CD4-positive, alpha-beta T cell (primary cell): ENCODE results near the gene KIAA0232. TPM values are rescaled to one million over a fixed set of nuclear protein-coding genes. Genes with fewer than 3 reads are reported as not detected.

Experiments used
- ATAC-seq: fragments of 200-7000 bp; cut with Tn5 transposase; one replicate; pipeline ENCODE4 v1.10.0; 2022; ENCODE audit warnings: mild to moderate bottlenecking; ENCODE audit not compliant: poor library complexity
- CTCF ChIA-PET: fragments of 350-600 bp; sonication (Branson Sonifier 250); formaldehyde crosslinking; loops from one replicate; lab custom pipeline; 2021; ENCODE audit warnings: antibody characterized with exemption, inconsistent platforms; lab: Charles Lee
- POLR2A ChIA-PET: fragments of 350-600 bp; sonication (Branson Sonifier 250); formaldehyde crosslinking; loops from one replicate; lab custom pipeline; 2021; ENCODE audit warnings: antibody characterized with exemption, inconsistent platforms; lab: Charles Lee
- DNase-seq, 14 experiments: peaks; one replicate each; pipeline ENCODE4 v3.0.0-alpha.2; 2013 to 2020; ENCODE audit warnings: mixed read lengths in 2 of 14
- H3K27ac ChIP-seq, 2 donors: one replicate each; pipeline versions ENCODE4 v1.5.1 to v1.7.0; 2013; ENCODE audit warnings: low read length in 2 of 2, low read depth in 1 of 2, mild to moderate bottlenecking in 1 of 2
- H3K27me3 ChIP-seq, 2 experiments: 1 replicate in 1 of 2; 2 replicates in 1 of 2; pipeline versions ENCODE4 v1.6.1 to v1.7.0; 2013; ENCODE audit warnings: low read length in 2 of 2, control low read depth in 1 of 2, mild to moderate bottlenecking in 1 of 2, moderate library complexity in 1 of 2; ENCODE audit not compliant: insufficient read depth in 2 of 2, control insufficient read depth in 1 of 2
- H3K36me3 ChIP-seq: one replicate; pipeline ENCODE4 v1.6.1; 2013; ENCODE audit warnings: low read length, control low read depth; ENCODE audit not compliant: insufficient read depth
- H3K4me1 ChIP-seq: one replicate; pipeline ENCODE4 v1.6.1; 2013; ENCODE audit warnings: low read length, control low read depth; ENCODE audit not compliant: insufficient read depth
- H3K4me3 ChIP-seq: one replicate; pipeline ENCODE4 v1.5.1; 2013; ENCODE audit warnings: mild to moderate bottlenecking, low read length, moderate library complexity
- H3K9me3 ChIP-seq, 2 experiments: 1 replicate in 1 of 2; 2 replicates in 1 of 2; pipeline versions ENCODE4 v1.6.1 to v1.7.0; 2013; ENCODE audit warnings: low read length in 2 of 2, mild to moderate bottlenecking in 2 of 2, control low read depth in 1 of 2, moderate library complexity in 1 of 2; ENCODE audit not compliant: control insufficient read depth in 1 of 2, insufficient read depth in 1 of 2
- H3K27ac Mint-ChIP-seq: one replicate; pipeline ENCODE4 v1.8.0; 2020; ENCODE audit warnings: mixed read lengths
- H3K27me3 Mint-ChIP-seq: one replicate; pipeline ENCODE4 v1.8.0; 2021; ENCODE audit warnings: mixed read lengths
- H3K36me3 Mint-ChIP-seq: one replicate; pipeline ENCODE4 v1.8.0; 2021; ENCODE audit warnings: low read depth, mixed read lengths
- H3K4me1 Mint-ChIP-seq: one replicate; pipeline ENCODE4 v1.8.0; 2021; ENCODE audit warnings: low read depth, mixed read lengths
- H3K4me3 Mint-ChIP-seq: one replicate; pipeline ENCODE4 v1.8.0; 2020; ENCODE audit warnings: mild to moderate bottlenecking, mixed read lengths
- H3K9me3 Mint-ChIP-seq: one replicate; pipeline ENCODE4 v1.8.0; 2020; ENCODE audit warnings: mixed read lengths
- CTCF ChIP-seq: fragments of 200-600 bp; IDR thresholded peaks from one replicate; pipeline ENCODE4 v1.8.0; 2022; ENCODE audit warnings: antibody characterized with exemption, mild to moderate bottlenecking
- intact Hi-C, 2 experiments: fragments of 100-400 bp; cut with DNase I in 1 of 2; cut with micrococcal nuclease in 1 of 2; formaldehyde crosslinking; loops; one replicate each; pipeline versions ENCODE4 v1.15.1 to v1.9.0; 2023 to 2025; cut with DNase I, micrococcal nuclease
- total RNA-seq, 174 experiments: library from RNA in 2 of 174; stranded (reverse) in 2 of 174; gene quantifications; one replicate each; pipeline ENCODE4 v1.2.3 and lab custom pipeline; 2021 to 2026

The KIAA0232 gene
- total RNA-seq, 2 experiments from 2014 or later: 15.3 to 17.8 TPM

- H3K27ac Mint-ChIP-seq: no peak overlapping the region
- ChIA-PET CTCF (no interaction called here), POLR2A (interaction anchor here (1.0 kb wide), 1 partner anchor 19 kb away, joined by 3 read pairs; no protein-coding TSS in a partner anchor)
- H3K27ac ChIP-seq: no peak overlapping the region
- intact Hi-C loops: no loop called here
- no peak overlapping the region for H3K4me3 Mint-ChIP-seq
- TF ChIP-seq CTCF: no peak
- H3K36me3 ChIP-seq: peaks cover 23% of the 10 kb centered on the region
- H3K27me3 ChIP-seq: no peaks in the 10 kb centered on the region
- ATAC-seq: no peak
- H3K36me3 Mint-ChIP-seq: peaks cover 72% of the 10 kb centered on the region
- no peaks in the 10 kb centered on the region for H3K9me3 Mint-ChIP-seq
- DNase-seq: no peak
- no peaks in the 10 kb centered on the region for H3K9me3 ChIP-seq
- no peaks in the 10 kb centered on the region for H3K4me1 ChIP-seq
- no peak overlapping the region for H3K4me3 ChIP-seq
- H3K4me1 Mint-ChIP-seq: no peaks in the 10 kb centered on the region
- no peaks in the 10 kb centered on the region for H3K27me3 Mint-ChIP-seq
Observed at GRCh38 chr4:6845574-6845973, 63.0 kb downstream of the KIAA0232 start.

- H3K36me3 ChIP-seq: peaks cover 25% of the 10 kb centered on the region
- H3K4me3 Mint-ChIP-seq: no peak overlapping the region
- no peaks in the 10 kb centered on the region for H3K4me1 ChIP-seq
- peaks cover 76% of the 10 kb centered on the region for H3K36me3 Mint-ChIP-seq
- no peaks in the 10 kb centered on the region for H3K27me3 Mint-ChIP-seq
- H3K27me3 ChIP-seq: no peaks in the 10 kb centered on the region
- intact Hi-C loops: no loop called here
- H3K9me3 ChIP-seq: no peaks in the 10 kb centered on the region
- DNase-seq: no peak
- H3K27ac ChIP-seq: no peak overlapping the region
- POLR2A ChIA-PET: no interaction called here
- no peak for ATAC-seq
- CTCF ChIA-PET: interaction anchor here (1.2 to 1.5 kb wide), 2 partner anchors 9 to 27 kb away, joined by 3 to 5 read pairs; no protein-coding TSS in a partner anchor
- H3K9me3 Mint-ChIP-seq: no peaks in the 10 kb centered on the region
- no peak for TF ChIP-seq CTCF
- no peak overlapping the region for H3K4me3 ChIP-seq
- H3K4me1 Mint-ChIP-seq: no peaks in the 10 kb centered on the region
- no peak overlapping the region for H3K27ac Mint-ChIP-seq
Observed at GRCh38 chr4:6847178-6847577, 64.7 kb downstream of the KIAA0232 start.

GRCh38 chr4:6848717-6849305, 66.3 kb downstream of the KIAA0232 start:
- ATAC-seq: no peak
- Mint-ChIP-seq H3K27me3 (no peaks in the 10 kb centered on the region), H3K4me1 (peaks cover 5% of the 10 kb centered on the region), H3K4me3 (no peak overlapping the region), H3K9me3 (no peaks in the 10 kb centered on the region), H3K36me3 (peaks cover 80% of the 10 kb centered on the region), H3K27ac (no peak overlapping the region)
- POLR2A ChIA-PET: no interaction called here
- intact Hi-C loops: no loop called here
- Histone ChIP-seq H3K4me3 (no peak overlapping the region), H3K27me3 (no peaks in the 10 kb centered on the region), H3K4me1 (no peaks in the 10 kb centered on the region), H3K36me3 (peaks cover 27% of the 10 kb centered on the region), H3K9me3 (peaks cover 5 to 6% of the 10 kb centered on the region in 2 experiments), H3K27ac (no peak overlapping the region)
- no peak for DNase-seq
- CTCF ChIA-PET: no interaction called here
- no peak for TF ChIP-seq CTCF
